ENCODE results near the gene DMBT1. TPM values are rescaled to one million over a fixed set of nuclear protein-coding genes. Genes with fewer than 3 reads are reported as not detected.

Gene DMBT1
- total RNA-seq, 1 experiment from 2014 or later = 0.13 TPM

- TF ChIP-seq AFF4 (CRISPR knock-in tag; IDR thresholded peaks at IDR 0.05; ENCODE audit: borderline replicate concordance) = no peak
- no peak for TF ChIP-seq ZBTB21 (CRISPR knock-in tag; IDR thresholded peaks at IDR 0.05; ENCODE audit: borderline replicate concordance)
Observed at GRCh38 chr10:122591736-122592135, 31.2 kb downstream of the DMBT1 start (continued).

GRCh38 chr10:122592161-122592560, 31.6 kb downstream of the DMBT1 start:
- no peak for TF ChIP-seq ATF2 (CRISPR knock-in tag; IDR thresholded peaks at IDR 0.05; ENCODE audit: borderline replicate concordance, low read depth)
- no peak for TF ChIP-seq MXD4 (CRISPR knock-in tag; IDR thresholded peaks at IDR 0.05; ENCODE audit: borderline replicate concordance)
- no peak for TF ChIP-seq ATF1 (CRISPR knock-in tag; IDR thresholded peaks at IDR 0.05)
- no peak for TF ChIP-seq SOX15 (CRISPR knock-in tag; IDR thresholded peaks at IDR 0.05)
- no peak for TF ChIP-seq ZNF219 (CRISPR knock-in tag; IDR thresholded peaks at IDR 0.05; ENCODE audit: borderline replicate concordance)
- no peak for TF ChIP-seq ZMAT4 (CRISPR knock-in tag; IDR thresholded peaks at IDR 0.05)
- TF ChIP-seq STAT6 (CRISPR knock-in tag; conservative IDR thresholded peaks at IDR 0.05; ENCODE audit: low read depth) = no peak
- no peak for TF ChIP-seq NFE2L1 (CRISPR knock-in tag; IDR thresholded peaks at IDR 0.05)
- TF ChIP-seq NFYB (CRISPR knock-in tag; conservative IDR thresholded peaks at IDR 0.05; ENCODE audit: low read depth) = no peak
- TF ChIP-seq GRHL2 (CRISPR knock-in tag; IDR thresholded peaks at IDR 0.05; ENCODE audit: insufficient replicate concordance, severe bottlenecking) = no peak
- TF ChIP-seq PRRX2 (CRISPR knock-in tag; IDR thresholded peaks at IDR 0.05) = no peak
- no peak for TF ChIP-seq E2F4 (CRISPR knock-in tag; IDR thresholded peaks at IDR 0.05; ENCODE audit: borderline replicate concordance, low read depth)
- no peak for TF ChIP-seq TEAD1 (CRISPR knock-in tag; IDR thresholded peaks at IDR 0.05)
- TF ChIP-seq ZSCAN18 (CRISPR knock-in tag; IDR thresholded peaks at IDR 0.05) = no peak
- no peak for TF ChIP-seq FOXJ3 (CRISPR knock-in tag; IDR thresholded peaks at IDR 0.05; ENCODE audit: borderline replicate concordance)
- TF ChIP-seq SMAD3 (CRISPR knock-in tag; IDR thresholded peaks at IDR 0.05; ENCODE audit: borderline replicate concordance) = no peak
- TF ChIP-seq ZNF263 (CRISPR knock-in tag; IDR thresholded peaks at IDR 0.05; ENCODE audit: low read depth) = no peak
- TF ChIP-seq PRDM15 (CRISPR knock-in tag; IDR thresholded peaks at IDR 0.05) = no peak
- no peak for ATAC-seq
- Mint-ChIP-seq H3K27me3 (ENCODE audit: low read depth) (0 out of 2 replicates have a peak, but pooled peaks cover 3% of the 10 kb centered on the region), H3K27ac (no peak overlapping the region), H3K36me3 (no peaks in the 10 kb centered on the region), H3K9me3 (peaks cover 23% of the 10 kb centered on the region), H3K4me1 (no peaks in the 10 kb centered on the region), H3K4me3 (no peak overlapping the region)
- DNase-seq (ENCODE audit: low spot score) = no peak
- ChIA-PET POLR2A (no interaction called here), CTCF (no interaction called here)
